ENCODE measurements around the gene EFCAB14. TPM values are rescaled to one million over a fixed set of nuclear protein-coding genes. Genes with fewer than 3 reads are reported as not detected.

Gene EFCAB14
- total and polyA plus RNA-seq, 7 donors: 21.1 to 63.3 (median 52.0) TPM

GRCh38 chr1:46692811-46693770 is 25.8 kb downstream of the EFCAB14 start:
- 32 to 45% (median 34%) methylated on average over 3 of the region's 3 CpGs for WGBS, 3 donors
- peak in 1 of 4 donors; percentile 36 for ATAC-seq
- intact Hi-C loops (cut with DNase I): no loop called here
- H3K9me3 ChIP-seq: no peaks in the 10 kb centered on the region
- no peak for TF ChIP-seq CTCF (IDR thresholded peaks at IDR 0.05)
- no peak for DNase-seq
- no peak overlapping the region for H3K4me3 ChIP-seq
- H3K36me3 ChIP-seq (ENCODE audit: insufficient read depth in 1 of 2, low read depth in 1 of 2): peaks cover 11 to 67% of the 10 kb centered on the region in 2 donors
- H3K27ac ChIP-seq: no peak overlapping the region
- H3K27me3 ChIP-seq (ENCODE audit: insufficient read depth in 3 of 3, low read length in 2 of 3): no peaks in the 10 kb centered on the region
- H3K4me1 ChIP-seq: peaks cover 35% of the 10 kb centered on the region

- Histone ChIP-seq H3K9me3 (no peaks in the 10 kb centered on the region), H3K36me3 (ENCODE audit: insufficient read depth in 1 of 2, low read depth in 1 of 2) (peaks cover 11 to 70% of the 10 kb centered on the region in 2 donors), H3K27ac (no peak overlapping the region), H3K4me1 (peaks cover 44% of the 10 kb centered on the region), H3K4me3 (no peak overlapping the region), H3K27me3 (ENCODE audit: insufficient read depth in 3 of 3, low read length in 2 of 3) (no peaks in the 10 kb centered on the region)
- TF ChIP-seq CTCF (IDR thresholded peaks at IDR 0.05): no peak
- intact Hi-C loops (cut with DNase I): no loop called here
- DNase-seq: peak in 1 of 2 donors; percentile 17
- no peak for ATAC-seq
- 66 to 72% (median 67%) methylated on average over 6 of the region's 6 CpGs for WGBS, 3 donors
Observed at GRCh38 chr1:46691997-46692790, 26.7 kb downstream of the EFCAB14 start.

GRCh38 chr1:46690931-46691421 is 27.9 kb downstream of the EFCAB14 start:
- Histone ChIP-seq H3K36me3 (ENCODE audit: insufficient read depth in 1 of 2, low read depth in 1 of 2) (peaks cover 8 to 70% of the 10 kb centered on the region in 2 donors), H3K27ac (no peak overlapping the region), H3K27me3 (ENCODE audit: insufficient read depth in 3 of 3, low read length in 2 of 3) (no peaks in the 10 kb centered on the region), H3K9me3 (no peaks in the 10 kb centered on the region), H3K4me3 (no peak overlapping the region), H3K4me1 (peaks cover 49% of the 10 kb centered on the region)
- ATAC-seq (peak in 1 of 4 donors; percentile 54), DNase-seq (no peak)
- 64 to 83% (median 77%) methylated on average over 2 of the region's 2 CpGs for WGBS, 3 donors
- TF ChIP-seq CTCF (IDR thresholded peaks at IDR 0.05): no peak
- intact Hi-C loops (cut with DNase I): no loop called here

GRCh38 chr1:46689897-46690296 is 29.0 kb downstream of the EFCAB14 start:
- intact Hi-C loops (cut with DNase I): no loop called here
- H3K27ac ChIP-seq: peak overlapping the region; percentile 65
- 39 to 53% (median 49%) methylated on average over 1 of the region's 1 CpG for WGBS, 3 donors

More at GRCh38 chr1:46689897-46690296, 29.0 kb downstream of the EFCAB14 start:
- Histone ChIP-seq H3K4me3 (no peak overlapping the region), H3K9me3 (no peaks in the 10 kb centered on the region), H3K36me3 (ENCODE audit: insufficient read depth in 1 of 2, low read depth in 1 of 2) (peaks cover 8 to 70% of the 10 kb centered on the region in 2 donors), H3K4me1 (peaks cover 49% of the 10 kb centered on the region), H3K27me3 (ENCODE audit: insufficient read depth in 3 of 3, low read length in 2 of 3) (no peaks in the 10 kb centered on the region)
- DNase-seq (no peak), ATAC-seq (peak in 1 of 4 donors; percentile 4)
- no peak for TF ChIP-seq CTCF (IDR thresholded peaks at IDR 0.05)

Data from psoas muscle (tissue), 8 donors.